ENCODE results near the gene DPM1. TPM values are rescaled to one million over a fixed set of nuclear protein-coding genes. Genes with fewer than 3 reads are reported as not detected.

The DPM1 gene
- total RNA-seq, 1 donor from 2014 or later, result 37.5 TPM

- Histone ChIP-seq H3K27me3 (no peaks in the 10 kb centered on the region), H3K36me3 (no peaks in the 10 kb centered on the region), H3K4me3 (no peak overlapping the region), H3K4me1 (no peaks in the 10 kb centered on the region), H3K9me3 (no peaks in the 10 kb centered on the region), H3K27ac (no peak overlapping the region)
- no peak for TF ChIP-seq CTCF (IDR thresholded peaks at IDR 0.05)
- intact Hi-C loops (cut with DNase I), result no loop called here
- no peak for DNase-seq (ENCODE audit: low spot score in 2 of 2)
These were observed 44.3 kb upstream of the DPM1 start for GRCh38 chr20:51002633-51003032.

GRCh38 chr20:51001430-51002265 is 43.3 kb upstream of the DPM1 start:
- Histone ChIP-seq H3K27ac (no peak overlapping the region), H3K27me3 (no peaks in the 10 kb centered on the region), H3K9me3 (no peaks in the 10 kb centered on the region), H3K4me3 (no peak overlapping the region), H3K36me3 (no peaks in the 10 kb centered on the region), H3K4me1 (no peaks in the 10 kb centered on the region)
- no peak for DNase-seq (ENCODE audit: low spot score in 2 of 2)
- no peak for TF ChIP-seq CTCF (IDR thresholded peaks at IDR 0.05)
- intact Hi-C loops (cut with DNase I), result no loop called here

GRCh38 chr20:50999355-50999754 is 41.0 kb upstream of the DPM1 start:
- no peaks in the 10 kb centered on the region for H3K9me3 ChIP-seq
- no peak for TF ChIP-seq CTCF (IDR thresholded peaks at IDR 0.05)
- H3K4me3 ChIP-seq, result no peak overlapping the region
- intact Hi-C loops (cut with DNase I), result no loop called here
- no peaks in the 10 kb centered on the region for H3K27me3 ChIP-seq
- DNase-seq (ENCODE audit: low spot score in 2 of 2), result no peak
- no peak overlapping the region for H3K27ac ChIP-seq
- H3K4me1 ChIP-seq, result no peaks in the 10 kb centered on the region
- no peaks in the 10 kb centered on the region for H3K36me3 ChIP-seq

GRCh38 chr20:50996901-50997865 is 38.9 kb upstream of the DPM1 start:
- Histone ChIP-seq H3K4me1 (no peaks in the 10 kb centered on the region), H3K4me3 (no peak overlapping the region), H3K27ac (no peak overlapping the region), H3K36me3 (no peaks in the 10 kb centered on the region), H3K27me3 (no peaks in the 10 kb centered on the region), H3K9me3 (no peaks in the 10 kb centered on the region)
- TF ChIP-seq CTCF (IDR thresholded peaks at IDR 0.05), result no peak
- no peak for DNase-seq (ENCODE audit: low spot score in 2 of 2)
- intact Hi-C loops (cut with DNase I), result no loop called here

GRCh38 chr20:50995506-50995905 is 37.2 kb upstream of the DPM1 start:
- Histone ChIP-seq H3K27me3 (no peaks in the 10 kb centered on the region), H3K9me3 (no peaks in the 10 kb centered on the region), H3K4me3 (no peak overlapping the region), H3K4me1 (no peaks in the 10 kb centered on the region), H3K36me3 (no peaks in the 10 kb centered on the region), H3K27ac (no peak overlapping the region)
- DNase-seq (ENCODE audit: low spot score in 2 of 2), result no peak
- intact Hi-C loops (cut with DNase I), result no loop called here
- TF ChIP-seq CTCF (IDR thresholded peaks at IDR 0.05), result no peak

Data from ascending aorta (tissue), 2 donors.